NCI-H774 (cell line): Measurements from ENCODE around the gene C2CD2L.
"Not testable (repeated sequence)": the region's sequence is repeated elsewhere in the genome, so short reads cannot be mapped to it uniquely, and the experiment has no call there.

Source experiments
- DNase-seq: peaks from one replicate; lab custom pipeline; 2025; lab: John Stamatoyannopoulos, UW

Gene C2CD2L

GRCh38 chr11:119093942-119094815 is 13.0 kb upstream of the C2CD2L start:
- no peak for DNase-seq

GRCh38 chr11:119094816-119095065 is 12.4 kb upstream of the C2CD2L start:
- no peak for DNase-seq

GRCh38 chr11:119095066-119095880 is 11.9 kb upstream of the C2CD2L start:
- peak; percentile 100 for DNase-seq

- DNase-seq = no peak
Observed at GRCh38 chr11:119099711-119100110, 7.4 kb upstream of the C2CD2L start.

GRCh38 chr11:119100246-119100970 is 6.7 kb upstream of the C2CD2L start:
- no peak for DNase-seq

GRCh38 chr11:119100994-119101758 is 6.0 kb upstream of the C2CD2L start:
- DNase-seq = no peak

- DNase-seq = peak; percentile 95
Observed at GRCh38 chr11:119101759-119102423, 5.3 kb upstream of the C2CD2L start, which contains the start of gene DPAGT1. Gene DPAGT1, minus strand, starts transcription at chr11:119101853. Its CDS starts 198 bp downstream, at chr11:119101655.

- not testable (repeated sequence) for DNase-seq
Observed at GRCh38 chr11:119103161-119103664, 3.9 kb upstream of the C2CD2L start.

- DNase-seq = no peak
Observed at GRCh38 chr11:119103793-119104192, 3.4 kb upstream of the C2CD2L start.

GRCh38 chr11:119107538-119108145 is 498 bp downstream of the C2CD2L start:
- DNase-seq = no peak

- DNase-seq = peak; percentile 41
Observed at GRCh38 chr11:119108146-119108856, 1.2 kb downstream of the C2CD2L start.

GRCh38 chr11:119108857-119109221 is 1.7 kb downstream of the C2CD2L start:
- no peak for DNase-seq

GRCh38 chr11:119109843-119110242 is 2.7 kb downstream of the C2CD2L start:
- DNase-seq = no peak

GRCh38 chr11:119110439-119110838 is 3.3 kb downstream of the C2CD2L start:
- no peak for DNase-seq

- DNase-seq = no peak
Observed at GRCh38 chr11:119111361-119111925, 4.3 kb downstream of the C2CD2L start.

GRCh38 chr11:119112314-119113020 is 5.3 kb downstream of the C2CD2L start:
- no peak for DNase-seq

GRCh38 chr11:119113716-119114115 is 6.6 kb downstream of the C2CD2L start:
- no peak for DNase-seq

GRCh38 chr11:119114351-119114750 is 7.2 kb downstream of the C2CD2L start:
- DNase-seq = no peak
